ENCODE results near the gene CELF2.
A peak's percentile ranks its signal among the peaks of the same experiment; 100 is the strongest.

CELF2 gene

DNA sequence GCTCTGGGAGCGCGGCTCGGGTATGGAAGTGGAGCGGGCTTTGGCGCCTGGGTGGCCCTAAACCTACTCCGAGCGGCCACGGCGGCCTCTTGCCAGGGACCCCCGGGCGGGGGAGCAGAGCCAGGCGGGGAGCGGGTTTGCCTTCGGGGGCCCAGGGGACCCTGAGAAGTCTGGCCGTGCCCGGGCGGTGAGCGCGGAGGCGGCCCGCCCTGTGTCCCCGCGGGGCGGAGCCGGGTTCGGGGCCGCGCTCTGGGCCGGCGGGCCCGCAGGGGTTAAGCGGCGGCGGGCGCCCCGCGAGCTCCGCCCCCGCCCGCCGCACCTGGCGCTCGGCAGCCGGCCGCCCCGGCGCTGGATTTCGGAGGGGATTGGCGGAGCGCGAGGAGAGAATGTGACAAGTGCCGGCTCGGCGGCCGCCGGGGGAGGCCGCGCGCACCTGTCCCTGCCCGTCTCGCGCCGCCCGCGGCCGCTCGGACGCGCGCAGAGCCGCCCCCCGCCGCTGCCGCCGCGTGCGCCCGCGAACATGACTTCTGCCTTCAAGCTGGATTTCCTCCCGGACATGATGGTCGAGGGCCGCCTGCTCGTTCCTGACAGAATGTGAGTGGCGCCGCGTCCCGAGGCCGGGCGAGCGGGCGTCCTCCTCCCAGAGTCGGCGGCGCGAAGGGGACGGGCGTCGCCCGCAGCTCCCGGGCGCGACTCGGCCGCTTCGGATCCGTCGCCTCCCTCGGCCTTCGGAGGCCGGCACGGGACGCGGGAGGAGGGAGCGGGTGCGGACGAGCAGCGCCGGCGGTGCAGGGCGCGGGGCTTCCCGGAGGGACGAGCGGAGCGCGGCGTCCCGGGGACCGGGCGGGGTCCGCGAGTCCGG is at the start of gene CELF2:
Gene CELF2, plus strand, starts transcription at position 303 of the 862 bp plus-strand sequence. Its CDS starts 218 bp downstream, at position 521.
- ChIA-PET POLR2A (no interaction called here), CTCF (interaction anchor here (1.6 kb wide), 1 partner anchor 135 kb away, joined by 4 read pairs; no protein-coding TSS in a partner anchor)
- peak; percentile 68 for DNase-seq (ENCODE audit: extremely low spot score)
- TF ChIP-seq, protein P1, sequence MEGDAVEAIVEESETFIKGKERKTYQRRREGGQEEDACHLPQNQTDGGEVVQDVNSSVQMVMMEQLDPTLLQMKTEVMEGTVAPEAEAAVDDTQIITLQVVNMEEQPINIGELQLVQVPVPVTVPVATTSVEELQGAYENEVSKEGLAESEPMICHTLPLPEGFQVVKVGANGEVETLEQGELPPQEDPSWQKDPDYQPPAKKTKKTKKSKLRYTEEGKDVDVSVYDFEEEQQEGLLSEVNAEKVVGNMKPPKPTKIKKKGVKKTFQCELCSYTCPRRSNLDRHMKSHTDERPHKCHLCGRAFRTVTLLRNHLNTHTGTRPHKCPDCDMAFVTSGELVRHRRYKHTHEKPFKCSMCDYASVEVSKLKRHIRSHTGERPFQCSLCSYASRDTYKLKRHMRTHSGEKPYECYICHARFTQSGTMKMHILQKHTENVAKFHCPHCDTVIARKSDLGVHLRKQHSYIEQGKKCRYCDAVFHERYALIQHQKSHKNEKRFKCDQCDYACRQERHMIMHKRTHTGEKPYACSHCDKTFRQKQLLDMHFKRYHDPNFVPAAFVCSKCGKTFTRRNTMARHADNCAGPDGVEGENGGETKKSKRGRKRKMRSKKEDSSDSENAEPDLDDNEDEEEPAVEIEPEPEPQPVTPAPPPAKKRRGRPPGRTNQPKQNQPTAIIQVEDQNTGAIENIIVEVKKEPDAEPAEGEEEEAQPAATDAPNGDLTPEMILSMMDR (IDR thresholded peaks at IDR 0.05; ENCODE audit: control extremely low read depth, extremely low read depth, low read depth, missing control alignments) = no peak

DNA sequence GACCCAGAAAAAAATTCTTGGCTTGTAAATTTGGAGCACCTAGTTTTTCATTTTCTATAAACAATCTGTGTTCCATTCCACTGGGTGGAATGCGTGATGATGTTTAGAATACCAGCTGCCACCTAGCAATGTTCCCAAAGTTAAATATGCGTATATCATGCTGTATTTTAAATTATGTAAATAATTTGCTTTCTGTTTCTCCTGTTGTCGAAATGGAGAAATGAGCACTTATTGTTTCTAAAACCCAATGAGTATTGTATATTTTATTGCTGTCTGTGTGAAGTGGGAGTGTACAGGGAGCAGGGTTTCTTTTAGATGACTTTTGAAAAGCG is 49.4 kb upstream of the CELF2 start:
- ChIA-PET CTCF (no interaction called here), POLR2A (no interaction called here)
- TF ChIP-seq, protein P1 (IDR thresholded peaks at IDR 0.05; ENCODE audit: control extremely low read depth, extremely low read depth, low read depth, missing control alignments) = no peak
- no peak for DNase-seq (ENCODE audit: extremely low spot score)

DNA sequence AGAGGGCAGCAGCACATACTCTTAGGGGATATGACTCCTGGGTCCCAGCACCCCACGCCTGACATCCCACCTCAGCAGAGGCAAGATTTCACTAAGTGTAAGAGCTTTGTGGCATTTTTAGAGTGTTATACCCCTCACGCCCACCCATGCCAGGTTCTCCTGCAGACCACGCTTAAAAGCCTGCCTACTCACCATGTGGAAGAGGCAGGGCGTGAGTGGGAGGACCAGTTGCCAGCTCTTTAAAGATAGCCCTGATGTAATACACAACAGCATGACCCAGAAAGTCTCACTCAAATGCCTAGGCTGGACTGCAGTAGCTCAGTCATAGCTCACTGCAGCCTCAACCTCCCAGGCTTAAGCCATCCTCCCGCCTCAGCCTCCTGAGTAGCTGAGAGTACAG is 44.4 kb upstream of the CELF2 start:
- DNase-seq (ENCODE audit: extremely low spot score) = no peak
- POLR2A ChIA-PET = no interaction called here
- CTCF ChIA-PET = interaction anchor here (1.4 kb wide), 1 partner anchor 11 kb away, joined by 4 read pairs; no protein-coding TSS in a partner anchor
- TF ChIP-seq, protein P1 (IDR thresholded peaks at IDR 0.05; ENCODE audit: control extremely low read depth, extremely low read depth, low read depth, missing control alignments) = no peak

DNA sequence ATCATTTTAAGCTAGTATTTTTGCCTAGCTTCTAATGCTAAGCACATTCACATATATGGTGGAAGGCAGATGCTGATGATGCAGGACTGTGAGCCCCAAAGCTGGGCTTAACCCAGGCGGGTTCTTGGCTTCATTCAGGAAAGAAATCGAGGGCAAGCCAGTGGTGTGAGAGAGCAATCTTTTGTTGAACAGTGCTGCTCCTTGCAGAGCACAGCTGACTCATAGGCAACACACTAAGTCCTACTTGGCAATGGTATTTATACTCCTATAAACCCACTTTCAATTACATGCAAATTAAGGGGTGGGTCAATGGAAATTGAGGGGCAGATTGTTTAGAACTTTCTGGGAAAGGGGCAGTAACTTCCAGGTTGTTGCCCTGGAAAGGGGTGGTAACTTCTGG is 42.0 kb upstream of the CELF2 start:
- ChIA-PET CTCF (no interaction called here), POLR2A (no interaction called here)
- TF ChIP-seq, protein P1 (IDR thresholded peaks at IDR 0.05; ENCODE audit: control extremely low read depth, extremely low read depth, low read depth, missing control alignments) = no peak
- DNase-seq (ENCODE audit: extremely low spot score) = no peak

- DNase-seq (ENCODE audit: extremely low spot score) = no peak
- POLR2A ChIA-PET = no interaction called here
- CTCF ChIA-PET = no interaction called here
- TF ChIP-seq, protein P1 (IDR thresholded peaks at IDR 0.05; ENCODE audit: control extremely low read depth, extremely low read depth, low read depth, missing control alignments) = no peak
These were observed 41.0 kb upstream of the CELF2 start for GRCh38 chr10:10976652-10977051.

GRCh38 chr10:10977226-10977956 is 40.3 kb upstream of the CELF2 start:
- POLR2A ChIA-PET = no interaction called here
- no peak for DNase-seq (ENCODE audit: extremely low spot score)
- CTCF ChIA-PET = no interaction called here
- TF ChIP-seq, protein P1 (IDR thresholded peaks at IDR 0.05; ENCODE audit: control extremely low read depth, extremely low read depth, low read depth, missing control alignments) = no peak

All from GM10248 (cell line).